Measurements from ENCODE around the gene CERKL. TPM values are rescaled to one million over a fixed set of nuclear protein-coding genes. Genes with fewer than 3 reads are reported as not detected.

Gene CERKL
- total RNA-seq, 1 experiment from 2014 or later: 0.23 TPM

DNA sequence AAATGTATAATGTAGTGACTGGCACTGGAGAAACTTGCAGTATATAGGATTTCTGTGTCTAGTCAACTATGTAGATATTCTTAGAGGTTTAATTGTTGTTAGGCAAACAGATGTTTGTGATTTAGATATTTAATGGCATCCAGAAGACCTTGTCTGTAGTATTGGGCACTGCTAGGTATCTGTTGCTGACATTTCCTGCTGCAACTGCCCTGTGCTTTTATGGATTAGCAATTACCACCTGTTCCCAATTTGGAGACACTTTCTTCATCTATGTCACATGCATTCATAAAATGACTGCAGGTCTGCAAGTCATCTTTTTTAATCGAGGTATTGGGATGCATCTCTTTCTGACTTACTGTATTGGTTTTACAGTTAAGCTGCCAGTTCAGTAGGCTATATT, 128.5 kb downstream of the CERKL start:
- H3K4me3 Mint-ChIP-seq (ENCODE audit: unreplicated experiment): no peak overlapping the region
- no peak overlapping the region for H3K27ac Mint-ChIP-seq (ENCODE audit: low read depth, unreplicated experiment)
- ChIA-PET CTCF (interaction anchor here (0.9 kb wide), 1 partner anchor 11 kb away, joined by 4 read pairs; no protein-coding TSS in a partner anchor), POLR2A (no interaction called here)
- H3K27me3 Mint-ChIP-seq (ENCODE audit: insufficient read depth, unreplicated experiment): no peaks in the 10 kb centered on the region
- BruUV-seq (replicated peaks): no TSS peak
- H3K4me1 Mint-ChIP-seq (ENCODE audit: insufficient read depth, unreplicated experiment): no peaks in the 10 kb centered on the region
- no peak for DNase-seq (ENCODE audit: unreplicated experiment)
- no peaks in the 10 kb centered on the region for H3K9me3 Mint-ChIP-seq (ENCODE audit: unreplicated experiment)
- intact Hi-C loops (cut with micrococcal nuclease): no loop called here
- TF ChIP-seq CTCF (IDR thresholded peaks at IDR 0.05; ENCODE audit: unreplicated experiment): no peak
- no peaks in the 10 kb centered on the region for H3K36me3 Mint-ChIP-seq (ENCODE audit: insufficient read depth, unreplicated experiment)

GRCh38 chr2:181527058-181527457, 129.8 kb downstream of the CERKL start:
- ChIA-PET CTCF (no interaction called here), POLR2A (interaction anchor here (0.7 kb wide), 1 partner anchor 430 kb away, joined by 5 read pairs; no protein-coding TSS in a partner anchor)
- H3K27me3 Mint-ChIP-seq (ENCODE audit: insufficient read depth, unreplicated experiment): no peaks in the 10 kb centered on the region
- H3K36me3 Mint-ChIP-seq (ENCODE audit: insufficient read depth, unreplicated experiment): no peaks in the 10 kb centered on the region
- TF ChIP-seq CTCF (IDR thresholded peaks at IDR 0.05; ENCODE audit: unreplicated experiment): no peak
- no TSS peak for BruUV-seq (replicated peaks)
- H3K4me3 Mint-ChIP-seq (ENCODE audit: unreplicated experiment): no peak overlapping the region
- intact Hi-C loops (cut with micrococcal nuclease): no loop called here
- H3K4me1 Mint-ChIP-seq (ENCODE audit: insufficient read depth, unreplicated experiment): no peaks in the 10 kb centered on the region
- H3K9me3 Mint-ChIP-seq (ENCODE audit: unreplicated experiment): no peaks in the 10 kb centered on the region
- DNase-seq (ENCODE audit: unreplicated experiment): no peak
- no peak overlapping the region for H3K27ac Mint-ChIP-seq (ENCODE audit: low read depth, unreplicated experiment)

GRCh38 chr2:181526014-181526413, 130.9 kb downstream of the CERKL start:
- no peaks in the 10 kb centered on the region for H3K27me3 Mint-ChIP-seq (ENCODE audit: insufficient read depth, unreplicated experiment)
- ChIA-PET CTCF (no interaction called here), POLR2A (no interaction called here)
- no peaks in the 10 kb centered on the region for H3K36me3 Mint-ChIP-seq (ENCODE audit: insufficient read depth, unreplicated experiment)
- no peak overlapping the region for H3K27ac Mint-ChIP-seq (ENCODE audit: low read depth, unreplicated experiment)
- no peaks in the 10 kb centered on the region for H3K4me1 Mint-ChIP-seq (ENCODE audit: insufficient read depth, unreplicated experiment)
- H3K4me3 Mint-ChIP-seq (ENCODE audit: unreplicated experiment): no peak overlapping the region
- TF ChIP-seq CTCF (IDR thresholded peaks at IDR 0.05; ENCODE audit: unreplicated experiment): no peak
- intact Hi-C loops (cut with micrococcal nuclease): no loop called here
- no peak for DNase-seq (ENCODE audit: unreplicated experiment)
- BruUV-seq (replicated peaks): no TSS peak
- H3K9me3 Mint-ChIP-seq (ENCODE audit: unreplicated experiment): no peaks in the 10 kb centered on the region

DNA sequence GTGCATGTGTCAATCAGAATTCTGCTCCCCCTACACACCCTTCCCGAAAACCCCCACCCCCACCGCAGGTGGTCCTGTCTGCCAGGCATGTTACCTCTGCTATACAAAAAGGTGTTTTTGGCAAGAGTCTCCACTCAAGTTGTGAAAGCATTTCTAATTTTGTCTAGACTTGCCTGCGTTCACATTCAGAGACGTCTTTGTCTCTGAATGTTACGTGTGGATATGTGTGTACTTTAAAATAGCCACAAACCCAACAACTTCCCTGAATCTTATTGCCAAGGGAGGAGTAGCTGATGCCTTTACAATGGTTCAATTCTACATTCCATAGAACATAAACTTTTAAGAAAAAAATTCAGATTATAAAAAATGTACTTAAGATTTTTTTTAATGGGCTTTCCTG, 133.1 kb downstream of the CERKL start:
- H3K4me1 Mint-ChIP-seq (ENCODE audit: insufficient read depth, unreplicated experiment): no peaks in the 10 kb centered on the region
- H3K9me3 Mint-ChIP-seq (ENCODE audit: unreplicated experiment): no peaks in the 10 kb centered on the region
- ChIA-PET POLR2A (interaction anchor here (0.7 to 1.4 kb wide), 2 partner anchors 10 to 17 kb away, joined by 3 to 9 read pairs; no protein-coding TSS in a partner anchor), CTCF (no interaction called here)
- intact Hi-C loops (cut with micrococcal nuclease): no loop called here
- H3K27ac Mint-ChIP-seq (ENCODE audit: low read depth, unreplicated experiment): peak overlapping the region; percentile 64
- no peaks in the 10 kb centered on the region for H3K27me3 Mint-ChIP-seq (ENCODE audit: insufficient read depth, unreplicated experiment)
- no peaks in the 10 kb centered on the region for H3K36me3 Mint-ChIP-seq (ENCODE audit: insufficient read depth, unreplicated experiment)
- no peak for TF ChIP-seq CTCF (IDR thresholded peaks at IDR 0.05; ENCODE audit: unreplicated experiment)
- no TSS peak for BruUV-seq (replicated peaks)
- H3K4me3 Mint-ChIP-seq (ENCODE audit: unreplicated experiment): no peak overlapping the region
- peak; percentile 77 for DNase-seq (ENCODE audit: unreplicated experiment)
